ENCODE data around the gene FHAD1. TPM values are rescaled to one million over a fixed set of nuclear protein-coding genes. Genes with fewer than 3 reads are reported as not detected.
"Not testable (repeated sequence)": the region's sequence is repeated elsewhere in the genome, so short reads cannot be mapped to it uniquely, and the experiment has no call there.

The FHAD1 gene
- polyA plus RNA-seq, 4 donors: 0.22 to 0.58 (median 0.36) TPM

- no peaks in the 10 kb centered on the region for H3K9me3 ChIP-seq (ENCODE audit: control insufficient read depth in 2 of 2, insufficient read depth in 1 of 2, low read depth in 1 of 2, low read length in 1 of 2)
- H3K4me3 ChIP-seq (ENCODE audit: low read depth in 1 of 3, low read length in 3 of 3): no peak overlapping the region
- FAIRE-seq (no peak), DNase-seq (no peak)
- no peak overlapping the region for H3K27ac ChIP-seq (ENCODE audit: low read depth in 1 of 3, low read length in 2 of 3)
- H3K36me3 ChIP-seq (ENCODE audit: control insufficient read depth in 3 of 3, insufficient read depth in 2 of 3, low read depth in 1 of 3, low read length in 3 of 3): no peaks in the 10 kb centered on the region
- peaks cover 0 to 3% (median 0%) of the 10 kb centered on the region in 3 donors for H3K4me1 ChIP-seq (ENCODE audit: control insufficient read depth in 3 of 3, insufficient read depth in 2 of 3, low read depth in 1 of 3, low read length in 2 of 3)
- 60 to 72% (median 60%) methylated on average over 13 to 15 of the region's 15 CpGs for WGBS, 3 donors
- H3K27me3 ChIP-seq (ENCODE audit: control insufficient read depth in 3 of 3, insufficient read depth in 3 of 3, low read length in 3 of 3): no peaks in the 10 kb centered on the region
These were observed 141.3 kb downstream of the FHAD1 start for GRCh38 chr1:15388201-15388880.

- H3K27me3 ChIP-seq (ENCODE audit: control insufficient read depth in 3 of 3, insufficient read depth in 3 of 3, low read length in 3 of 3); DNase-seq; H3K4me3 ChIP-seq (ENCODE audit: low read depth in 1 of 3, low read length in 3 of 3); FAIRE-seq; H3K36me3 ChIP-seq (ENCODE audit: control insufficient read depth in 3 of 3, insufficient read depth in 2 of 3, low read depth in 1 of 3, low read length in 3 of 3); H3K4me1 ChIP-seq (ENCODE audit: control insufficient read depth in 3 of 3, insufficient read depth in 2 of 3, low read depth in 1 of 3, low read length in 2 of 3); H3K27ac ChIP-seq (ENCODE audit: low read depth in 1 of 3, low read length in 2 of 3); H3K9me3 ChIP-seq (ENCODE audit: control insufficient read depth in 2 of 2, insufficient read depth in 1 of 2, low read depth in 1 of 2, low read length in 1 of 2): not testable (repeated sequence)
- WGBS, 3 donors: 91 to 93% (median 93%) methylated on average over 8 of the region's 8 CpGs
These were observed 142.8 kb downstream of the FHAD1 start for GRCh38 chr1:15389828-15390227.

GRCh38 chr1:15390667-15391066 is 143.6 kb downstream of the FHAD1 start:
- FAIRE-seq (no peak), DNase-seq (no peak)
- no peaks in the 10 kb centered on the region for H3K9me3 ChIP-seq (ENCODE audit: control insufficient read depth in 2 of 2, insufficient read depth in 1 of 2, low read depth in 1 of 2, low read length in 1 of 2)
- H3K4me3 ChIP-seq (ENCODE audit: low read depth in 1 of 3, low read length in 3 of 3): no peak overlapping the region
- H3K27ac ChIP-seq (ENCODE audit: low read depth in 1 of 3, low read length in 2 of 3): no peak overlapping the region
- WGBS, 3 donors: 90 to 94% (median 92%) methylated on average over 8 of the region's 8 CpGs
- H3K36me3 ChIP-seq (ENCODE audit: control insufficient read depth in 3 of 3, insufficient read depth in 2 of 3, low read depth in 1 of 3, low read length in 3 of 3): no peaks in the 10 kb centered on the region
- H3K4me1 ChIP-seq (ENCODE audit: control insufficient read depth in 3 of 3, insufficient read depth in 2 of 3, low read depth in 1 of 3, low read length in 2 of 3): peaks cover 0 to 3% (median 0%) of the 10 kb centered on the region in 3 donors
- no peaks in the 10 kb centered on the region for H3K27me3 ChIP-seq (ENCODE audit: control insufficient read depth in 3 of 3, insufficient read depth in 3 of 3, low read length in 3 of 3)

GRCh38 chr1:15391366-15391765 is 144.3 kb downstream of the FHAD1 start:
- Histone ChIP-seq H3K27ac (ENCODE audit: low read depth in 1 of 3, low read length in 2 of 3) (no peak overlapping the region), H3K9me3 (ENCODE audit: control insufficient read depth in 2 of 2, insufficient read depth in 1 of 2, low read depth in 1 of 2, low read length in 1 of 2) (no peaks in the 10 kb centered on the region), H3K4me3 (ENCODE audit: low read depth in 1 of 3, low read length in 3 of 3) (no peak overlapping the region), H3K4me1 (ENCODE audit: control insufficient read depth in 3 of 3, insufficient read depth in 2 of 3, low read depth in 1 of 3, low read length in 2 of 3) (peaks cover 0 to 3% (median 0%) of the 10 kb centered on the region in 3 donors), H3K27me3 (ENCODE audit: control insufficient read depth in 3 of 3, insufficient read depth in 3 of 3, low read length in 3 of 3) (no peaks in the 10 kb centered on the region), H3K36me3 (ENCODE audit: control insufficient read depth in 3 of 3, insufficient read depth in 2 of 3, low read depth in 1 of 3, low read length in 3 of 3) (no peaks in the 10 kb centered on the region)
- WGBS, 3 donors: 18 to 63% (median 42%) methylated on average over 4 of the region's 4 CpGs
- no peak for FAIRE-seq
- DNase-seq: no peak

GRCh38 chr1:15393475-15394257 is 146.6 kb downstream of the FHAD1 start:
- FAIRE-seq (no peak), DNase-seq (no peak)
- Histone ChIP-seq H3K4me1 (ENCODE audit: control insufficient read depth in 3 of 3, insufficient read depth in 2 of 3, low read depth in 1 of 3, low read length in 2 of 3) (no peaks in the 10 kb centered on the region), H3K9me3 (ENCODE audit: control insufficient read depth in 2 of 2, insufficient read depth in 1 of 2, low read depth in 1 of 2, low read length in 1 of 2) (no peaks in the 10 kb centered on the region), H3K36me3 (ENCODE audit: control insufficient read depth in 3 of 3, insufficient read depth in 2 of 3, low read depth in 1 of 3, low read length in 3 of 3) (no peaks in the 10 kb centered on the region), H3K27ac (ENCODE audit: low read depth in 1 of 3, low read length in 2 of 3) (no peak overlapping the region), H3K27me3 (ENCODE audit: control insufficient read depth in 3 of 3, insufficient read depth in 3 of 3, low read length in 3 of 3) (no peaks in the 10 kb centered on the region), H3K4me3 (ENCODE audit: low read depth in 1 of 3, low read length in 3 of 3) (no peak overlapping the region)
- WGBS, 3 donors: 60 to 68% (median 63%) methylated on average over 9 of the region's 9 CpGs

- WGBS, 3 donors: 51 to 57% (median 52%) methylated on average over 3 of the region's 3 CpGs
- DNase-seq (no peak), FAIRE-seq (no peak)
- H3K36me3 ChIP-seq (ENCODE audit: control insufficient read depth in 3 of 3, insufficient read depth in 2 of 3, low read depth in 1 of 3, low read length in 3 of 3): no peaks in the 10 kb centered on the region
- H3K27me3 ChIP-seq (ENCODE audit: control insufficient read depth in 3 of 3, insufficient read depth in 3 of 3, low read length in 3 of 3): no peaks in the 10 kb centered on the region
- H3K27ac ChIP-seq (ENCODE audit: low read depth in 1 of 3, low read length in 2 of 3): no peak overlapping the region
- no peaks in the 10 kb centered on the region for H3K4me1 ChIP-seq (ENCODE audit: control insufficient read depth in 3 of 3, insufficient read depth in 2 of 3, low read depth in 1 of 3, low read length in 2 of 3)
- H3K4me3 ChIP-seq (ENCODE audit: low read depth in 1 of 3, low read length in 3 of 3): no peak overlapping the region
- H3K9me3 ChIP-seq (ENCODE audit: control insufficient read depth in 2 of 2, insufficient read depth in 1 of 2, low read depth in 1 of 2, low read length in 1 of 2): peaks cover 0 to 3% of the 10 kb centered on the region in 2 donors
These were observed 147.3 kb downstream of the FHAD1 start for GRCh38 chr1:15394258-15394690.

- Histone ChIP-seq H3K4me1 (ENCODE audit: control insufficient read depth in 3 of 3, insufficient read depth in 2 of 3, low read depth in 1 of 3, low read length in 2 of 3) (no peaks in the 10 kb centered on the region), H3K9me3 (ENCODE audit: control insufficient read depth in 2 of 2, insufficient read depth in 1 of 2, low read depth in 1 of 2, low read length in 1 of 2) (peaks cover 0 to 14% of the 10 kb centered on the region in 2 donors), H3K27ac (ENCODE audit: low read depth in 1 of 3, low read length in 2 of 3) (no peak overlapping the region), H3K27me3 (ENCODE audit: control insufficient read depth in 3 of 3, insufficient read depth in 3 of 3, low read length in 3 of 3) (no peaks in the 10 kb centered on the region), H3K4me3 (ENCODE audit: low read depth in 1 of 3, low read length in 3 of 3) (no peak overlapping the region), H3K36me3 (ENCODE audit: control insufficient read depth in 3 of 3, insufficient read depth in 2 of 3, low read depth in 1 of 3, low read length in 3 of 3) (no peaks in the 10 kb centered on the region)
- DNase-seq: no peak
- WGBS, 3 donors: 85 to 88% (median 88%) methylated on average over 2 of the region's 2 CpGs
- no peak for FAIRE-seq
These were observed 150.2 kb downstream of the FHAD1 start for GRCh38 chr1:15397236-15397635.

GRCh38 chr1:15399710-15400109 is 152.7 kb downstream of the FHAD1 start:
- Histone ChIP-seq H3K27ac (ENCODE audit: low read depth in 1 of 3, low read length in 2 of 3) (no peak overlapping the region), H3K36me3 (ENCODE audit: control insufficient read depth in 3 of 3, insufficient read depth in 2 of 3, low read depth in 1 of 3, low read length in 3 of 3) (no peaks in the 10 kb centered on the region), H3K9me3 (ENCODE audit: control insufficient read depth in 2 of 2, insufficient read depth in 1 of 2, low read depth in 1 of 2, low read length in 1 of 2) (peaks cover 0 to 14% of the 10 kb centered on the region in 2 donors), H3K4me3 (ENCODE audit: low read depth in 1 of 3, low read length in 3 of 3) (no peak overlapping the region), H3K27me3 (ENCODE audit: control insufficient read depth in 3 of 3, insufficient read depth in 3 of 3, low read length in 3 of 3) (no peaks in the 10 kb centered on the region), H3K4me1 (ENCODE audit: control insufficient read depth in 3 of 3, insufficient read depth in 2 of 3, low read depth in 1 of 3, low read length in 2 of 3) (no peaks in the 10 kb centered on the region)
- FAIRE-seq (no peak), DNase-seq (no peak)
- WGBS, 3 donors: 96 to 100% (median 97%) methylated on average over 2 of the region's 2 CpGs

Data from small intestine (tissue), 7 donors.